Ascending aorta (tissue), 2 donors: ENCODE measurements around the gene ROBO4. TPM values are rescaled to one million over a fixed set of nuclear protein-coding genes. Genes with fewer than 3 reads are reported as not detected.

Experiments
- DNase-seq, 2 donors: peaks; one replicate each; pipeline ENCODE4 v3.0.0-alpha.2; 2019; ENCODE audit warnings: low spot score in 2 of 2
- H3K27ac ChIP-seq, 2 donors: fragments of 200-600 bp; sonication (generic); one replicate each; pipeline ENCODE4 v1.5.1; 2016 to 2017; ENCODE audit warnings: mild to moderate bottlenecking in 1 of 2
- H3K27me3 ChIP-seq: fragments of 200-600 bp; sonication (generic); one replicate; pipeline ENCODE4 v1.5.1; 2017
- H3K36me3 ChIP-seq, 2 donors: fragments of 200-600 bp; sonication (generic); one replicate each; pipeline ENCODE4 v1.5.1; 2016
- H3K4me1 ChIP-seq, 2 donors: fragments of 200-600 bp; sonication (generic); one replicate each; pipeline ENCODE4 v1.5.1; 2016 to 2017; ENCODE audit warnings: mild to moderate bottlenecking in 1 of 2
- H3K4me3 ChIP-seq, 2 donors: fragments of 200-600 bp; sonication (generic); one replicate each; pipeline ENCODE4 v1.5.1; 2016 to 2017; ENCODE audit warnings: mild to moderate bottlenecking in 1 of 2
- H3K9me3 ChIP-seq, 2 donors: fragments of 200-600 bp; sonication (generic); one replicate each; pipeline ENCODE4 v1.5.1; 2016
- intact Hi-C: fragments of 100-400 bp; cut with DNase I; formaldehyde crosslinking; loops from one replicate; pipeline ENCODE4 v1.15.1; 2023
- total RNA-seq: library from RNA; depleted of rRNA; stranded (reverse); fragments of >200 nt; gene quantifications from one replicate; pipeline ENCODE4 v1.1.0, GENCODE V29; 2016
- TF ChIP-seq, protein P1 (sequence below), 3 experiments: fragments of 200-600 bp in 2 of 3; fragments of 450-650 bp in 1 of 3; sonication (generic) in 2 of 3; IDR thresholded peaks; one replicate each; pipeline ENCODE4 v1.5.1; 2016 to 2019; ENCODE audit warnings: antibody characterized with exemption in 3 of 3, mild to moderate bottlenecking in 1 of 3, moderate library complexity in 1 of 3

The ROBO4 gene
- total RNA-seq, 1 donor from 2014 or later, result 51.5 TPM

DNA sequence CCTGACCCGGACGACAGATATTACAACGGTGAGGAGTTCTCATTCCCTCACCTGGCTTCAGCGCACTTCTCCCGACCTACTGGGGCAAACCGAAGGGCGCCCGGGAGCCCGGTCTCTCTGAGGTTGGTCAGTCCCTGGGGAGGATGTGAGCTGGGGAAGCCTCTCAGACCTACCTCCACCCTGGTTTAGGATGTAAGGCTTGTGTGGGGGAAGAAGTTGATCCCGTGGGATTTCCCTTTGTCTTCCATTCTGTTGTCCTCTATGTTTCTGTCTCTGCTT is 20.1 kb downstream of the ROBO4 start:
- Histone ChIP-seq H3K9me3 (no peaks in the 10 kb centered on the region), H3K27me3 (no peaks in the 10 kb centered on the region), H3K27ac (no peak overlapping the region), H3K4me1 (peaks cover 3 to 7% of the 10 kb centered on the region in 2 donors), H3K4me3 (peak overlapping the region; percentile 69), H3K36me3 (no peaks in the 10 kb centered on the region)
- intact Hi-C loops, result loop anchor here (2.0 to 5.0 kb wide), 2 partner anchors 75 to 205 kb away; partner anchors contain the start of genes CCDC15, SIAE and SPA17
- DNase-seq, result no peak
- TF ChIP-seq, protein P1, sequence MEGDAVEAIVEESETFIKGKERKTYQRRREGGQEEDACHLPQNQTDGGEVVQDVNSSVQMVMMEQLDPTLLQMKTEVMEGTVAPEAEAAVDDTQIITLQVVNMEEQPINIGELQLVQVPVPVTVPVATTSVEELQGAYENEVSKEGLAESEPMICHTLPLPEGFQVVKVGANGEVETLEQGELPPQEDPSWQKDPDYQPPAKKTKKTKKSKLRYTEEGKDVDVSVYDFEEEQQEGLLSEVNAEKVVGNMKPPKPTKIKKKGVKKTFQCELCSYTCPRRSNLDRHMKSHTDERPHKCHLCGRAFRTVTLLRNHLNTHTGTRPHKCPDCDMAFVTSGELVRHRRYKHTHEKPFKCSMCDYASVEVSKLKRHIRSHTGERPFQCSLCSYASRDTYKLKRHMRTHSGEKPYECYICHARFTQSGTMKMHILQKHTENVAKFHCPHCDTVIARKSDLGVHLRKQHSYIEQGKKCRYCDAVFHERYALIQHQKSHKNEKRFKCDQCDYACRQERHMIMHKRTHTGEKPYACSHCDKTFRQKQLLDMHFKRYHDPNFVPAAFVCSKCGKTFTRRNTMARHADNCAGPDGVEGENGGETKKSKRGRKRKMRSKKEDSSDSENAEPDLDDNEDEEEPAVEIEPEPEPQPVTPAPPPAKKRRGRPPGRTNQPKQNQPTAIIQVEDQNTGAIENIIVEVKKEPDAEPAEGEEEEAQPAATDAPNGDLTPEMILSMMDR (IDR thresholded peaks at IDR 0.05), result no peak

DNA sequence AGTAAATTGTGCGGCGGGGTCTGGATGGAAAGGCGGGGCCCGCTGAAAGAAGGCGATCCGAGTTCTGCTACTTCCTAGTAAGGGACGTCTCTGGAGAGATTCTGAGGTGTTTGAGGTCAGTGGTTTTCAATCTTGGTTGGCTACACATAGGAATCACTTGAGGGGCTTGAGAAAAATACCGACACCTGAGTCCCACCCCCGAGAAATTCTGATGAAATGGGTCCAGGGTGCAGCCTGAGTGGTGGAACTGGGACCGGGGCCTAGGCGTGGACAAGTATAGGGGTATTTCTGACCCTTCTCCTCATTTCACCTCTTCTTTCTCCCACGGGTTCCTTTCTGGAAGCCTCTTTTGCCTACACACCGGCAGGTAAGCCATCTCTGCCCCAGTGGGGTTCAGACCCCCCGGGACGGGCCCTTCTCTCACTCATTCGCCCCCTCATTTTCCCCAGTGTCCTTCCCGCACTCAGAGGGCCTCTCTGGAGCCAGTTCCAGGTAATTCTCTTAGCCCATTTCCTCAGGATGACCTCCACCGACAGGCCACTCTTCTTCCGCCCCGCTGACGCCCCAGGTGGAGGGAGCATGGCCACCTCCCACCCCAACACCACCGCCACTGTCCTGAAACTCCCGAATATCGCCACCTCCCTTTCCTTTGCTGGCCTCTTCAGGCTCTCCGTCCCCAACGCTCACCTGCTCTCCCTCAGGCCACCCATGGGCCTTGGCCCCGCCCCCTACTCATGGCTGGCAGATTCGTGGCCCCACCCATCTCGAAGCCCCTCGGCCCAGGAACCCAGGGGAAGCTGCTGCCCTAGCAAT is 20.6 kb downstream of the ROBO4 start:
- TF ChIP-seq, protein P1 (IDR thresholded peaks at IDR 0.05), result no peak
- Histone ChIP-seq H3K9me3 (no peaks in the 10 kb centered on the region), H3K4me3 (peak overlapping the region; percentile 69), H3K27me3 (no peaks in the 10 kb centered on the region), H3K27ac (peak overlapping the region; percentile 75 to 84), H3K4me1 (peaks cover 3 to 7% of the 10 kb centered on the region in 2 donors), H3K36me3 (no peaks in the 10 kb centered on the region)
- intact Hi-C loops, result loop anchor here (2.0 to 5.0 kb wide), 2 partner anchors 75 to 204 kb away; partner anchors contain the start of genes CCDC15, SIAE and SPA17
- DNase-seq, result no peak

DNA sequence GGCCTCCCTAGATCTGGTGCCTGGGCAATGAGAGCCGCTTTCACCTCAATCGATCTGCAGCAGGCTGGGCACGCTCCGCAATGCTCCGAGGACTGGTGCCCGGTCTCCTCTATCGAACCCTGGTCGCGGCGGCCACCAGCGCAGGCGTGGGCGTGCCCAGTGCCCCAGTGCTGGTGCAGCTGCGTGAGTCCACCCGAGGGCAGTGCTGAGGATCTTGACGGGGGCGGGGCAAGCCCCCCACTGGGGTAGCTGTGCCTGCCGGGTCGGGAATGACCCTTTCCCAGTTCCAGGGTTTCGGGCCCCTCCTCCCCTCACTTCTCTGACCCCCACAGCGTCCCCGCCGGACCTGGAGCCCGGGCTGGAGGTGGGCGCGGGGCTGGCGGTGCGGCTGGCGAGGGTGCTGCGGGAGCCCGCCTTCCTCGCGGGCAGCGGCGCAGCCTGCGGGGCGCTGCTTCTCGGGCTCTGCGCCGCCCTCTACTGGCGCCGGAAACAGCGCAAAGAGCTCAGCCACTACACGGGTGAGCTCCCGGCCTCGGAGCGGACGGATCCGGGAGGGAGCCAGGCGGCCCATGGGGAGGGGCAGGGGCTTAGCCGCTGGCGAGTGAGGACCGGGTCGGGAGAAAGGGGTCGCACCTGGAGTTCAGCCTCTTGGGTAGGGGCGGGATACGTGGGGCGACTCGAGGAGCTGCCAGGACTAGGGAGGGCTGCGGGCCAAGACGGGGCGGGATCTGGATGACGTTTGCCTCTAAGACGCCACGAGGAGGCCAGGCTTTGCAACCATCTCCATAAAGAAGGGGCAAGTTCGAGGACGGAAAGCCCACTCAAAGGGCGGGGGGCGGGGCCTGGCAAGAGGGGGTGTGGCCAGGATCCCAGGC is 21.5 kb downstream of the ROBO4 start:
- H3K27ac ChIP-seq, result peak overlapping the region; percentile 75 to 84
- peak overlapping the region; percentile 69 for H3K4me3 ChIP-seq
- peak; percentile 53 to 91 for DNase-seq
- no peaks in the 10 kb centered on the region for H3K9me3 ChIP-seq
- TF ChIP-seq, protein P1 (IDR thresholded peaks at IDR 0.05), result peak; percentile 55 to 77 (median 59)
- no peaks in the 10 kb centered on the region for H3K27me3 ChIP-seq
- intact Hi-C loops, result loop anchor here (2.0 to 5.0 kb wide), 2 partner anchors 76 to 203 kb away; partner anchors contain the start of genes CCDC15, SIAE and SPA17
- no peaks in the 10 kb centered on the region for H3K36me3 ChIP-seq
- peaks cover 3 to 7% of the 10 kb centered on the region in 2 donors for H3K4me1 ChIP-seq

DNA sequence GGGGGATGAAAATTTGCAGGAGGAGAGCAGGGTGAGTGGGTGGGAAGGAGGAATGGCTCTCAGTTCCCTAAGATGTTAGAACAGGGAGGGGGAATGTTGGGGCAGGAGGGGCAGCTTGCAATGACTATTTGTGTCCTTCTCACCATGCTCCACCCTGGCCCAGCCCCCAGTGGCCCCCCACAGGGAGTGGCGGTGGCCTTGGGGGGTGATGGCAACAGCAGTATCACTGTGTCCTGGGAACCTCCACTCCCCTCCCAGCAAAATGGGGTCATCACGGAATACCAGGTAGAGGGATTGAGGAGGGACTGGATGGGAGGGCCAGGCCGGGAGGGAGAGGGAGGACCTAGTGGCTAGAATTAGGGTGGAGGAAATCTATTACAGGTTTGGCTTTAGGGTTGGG is 22.3 kb downstream of the ROBO4 start:
- H3K4me3 ChIP-seq, result no peak overlapping the region
- TF ChIP-seq, protein P1 (IDR thresholded peaks at IDR 0.05), result no peak
- H3K36me3 ChIP-seq, result no peaks in the 10 kb centered on the region
- H3K9me3 ChIP-seq, result no peaks in the 10 kb centered on the region
- H3K27ac ChIP-seq, result no peak overlapping the region
- H3K4me1 ChIP-seq, result peaks cover 3 to 7% of the 10 kb centered on the region in 2 donors
- peak in 1 of 2 donors; percentile 60 for DNase-seq
- H3K27me3 ChIP-seq, result no peaks in the 10 kb centered on the region
- intact Hi-C loops, result loop anchor here (5.0 kb wide), 1 partner anchor 77 kb away; the partner anchor contains the start of gene CCDC15

DNA sequence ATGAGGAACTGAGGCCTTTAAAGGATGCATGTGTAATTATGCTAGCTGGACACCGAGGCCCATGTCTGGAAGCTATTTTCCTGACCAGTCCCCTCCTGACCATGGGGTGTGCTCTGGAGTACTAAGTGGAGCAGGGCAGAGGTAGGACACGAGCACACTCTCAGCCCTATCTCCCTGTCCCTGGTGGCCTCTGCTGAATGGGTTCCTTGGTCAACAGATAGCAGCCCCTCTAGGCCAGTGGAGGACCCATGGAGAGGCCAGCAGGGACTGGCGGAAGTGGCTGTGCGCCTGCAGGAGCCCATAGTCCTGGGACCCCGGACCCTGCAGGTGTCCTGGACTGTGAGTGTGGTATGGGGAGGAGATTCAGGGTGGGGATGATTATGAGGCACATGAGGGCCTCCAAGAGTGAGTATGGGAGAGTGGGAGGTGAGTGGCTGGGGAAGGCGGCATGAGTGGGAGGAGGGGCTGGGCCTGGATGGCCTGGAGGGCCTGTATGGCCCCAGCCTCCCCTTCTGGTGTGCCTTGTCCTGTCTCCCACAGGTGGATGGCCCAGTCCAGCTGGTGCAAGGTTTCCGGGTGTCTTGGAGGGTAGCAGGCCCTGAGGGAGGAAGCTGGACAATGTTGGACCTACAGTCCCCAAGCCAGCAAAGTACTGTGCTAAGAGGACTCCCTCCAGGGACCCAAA is 23.0 kb downstream of the ROBO4 start:
- Histone ChIP-seq H3K27me3 (no peaks in the 10 kb centered on the region), H3K4me1 (peaks cover 3 to 7% of the 10 kb centered on the region in 2 donors), H3K27ac (no peak overlapping the region), H3K9me3 (no peaks in the 10 kb centered on the region), H3K4me3 (no peak overlapping the region), H3K36me3 (no peaks in the 10 kb centered on the region)
- DNase-seq, result peak in 1 of 2 donors; percentile 48
- TF ChIP-seq, protein P1 (IDR thresholded peaks at IDR 0.05), result no peak
- intact Hi-C loops, result loop anchor here (5.0 kb wide), 1 partner anchor 78 kb away; the partner anchor contains the start of gene CCDC15
